Heart left ventricle (tissue), 16 donors: Measurements from ENCODE around the gene IL15. TPM values are rescaled to one million over a fixed set of nuclear protein-coding genes. Genes with fewer than 3 reads are reported as not detected.

Experiments
- ATAC-seq, 4 donors: fragments of 200-7000 bp; cut with Tn5 transposase; one replicate each; pipeline ENCODE4 v1.9.1; 2020 to 2022; ENCODE audit warnings: moderate library complexity in 4 of 4, mild to moderate bottlenecking in 3 of 4, moderate number of reproducible peaks in 1 of 4
- DNase-seq, 5 donors: peaks; one replicate each; pipeline ENCODE4 v3.0.0-alpha.2; 2020
- H3K27ac ChIP-seq, 12 donors: fragments of 200-600 bp; sonication (generic) in 4 of 12; one replicate each; pipeline versions ENCODE4 v1.5.0 to v1.8.0; 2016 to 2022; ENCODE audit warnings: mild to moderate bottlenecking in 2 of 12
- H3K27me3 ChIP-seq, 9 donors: fragments of 200-600 bp; sonication (generic) in 2 of 9; one replicate each; pipeline versions ENCODE4 v1.5.1 to v1.8.0; 2016 to 2022; ENCODE audit warnings: mild to moderate bottlenecking in 3 of 9
- H3K36me3 ChIP-seq, 9 donors: fragments of 200-600 bp; sonication (generic) in 2 of 9; one replicate each; pipeline versions ENCODE4 v1.5.0 to v1.8.0; 2018 to 2022; ENCODE audit warnings: mild to moderate bottlenecking in 2 of 9
- H3K4me1 ChIP-seq, 12 donors: fragments of 200-600 bp; sonication (generic) in 4 of 12; one replicate each; pipeline versions ENCODE4 v1.5.0 to v1.8.0; 2016 to 2022; ENCODE audit warnings: mild to moderate bottlenecking in 3 of 12
- H3K4me3 ChIP-seq, 12 donors: fragments of 200-600 bp; sonication (generic) in 4 of 12; one replicate each; pipeline versions ENCODE4 v1.5.0 to v1.8.0; 2017 to 2022; ENCODE audit warnings: mild to moderate bottlenecking in 9 of 12, moderate library complexity in 4 of 12
- H3K9me3 ChIP-seq, 12 donors: fragments of 200-600 bp; sonication (generic) in 4 of 12; one replicate each; pipeline versions ENCODE4 v1.5.0 to v1.8.0; 2016 to 2022; ENCODE audit warnings: mild to moderate bottlenecking in 1 of 12
- CTCF ChIP-seq, 12 donors: fragments of 200-600 bp; sonication (generic) in 4 of 12; IDR thresholded peaks; one replicate each; pipeline versions ENCODE4 v1.5.0 to v1.8.0; 2018 to 2022; ENCODE audit warnings: antibody characterized with exemption in 12 of 12, mild to moderate bottlenecking in 5 of 12
- POLR2A ChIP-seq, 2 donors: fragments of 450-650 bp; IDR thresholded peaks; one replicate each; pipeline ENCODE4 v1.6.1; 2017; ENCODE audit warnings: antibody characterized with exemption in 2 of 2, mild to moderate bottlenecking in 2 of 2, moderate library complexity in 2 of 2
- WGBS, 4 donors: extraction: QIAGEN DNeasy Blood & Tissue Kit in 2 of 4; methylation state at CpG; one replicate each; pipeline versions ENCODE4 v1.1.5 to v1.1.7; 2013 to 2018; 5-methylcytosine and 5-hydroxymethylcytosine counted together
- intact Hi-C, 10 donors: fragments of 100-400 bp; cut with DNase I; formaldehyde crosslinking; loops; one replicate each; pipeline versions ENCODE4 v1.11.1 to v1.14.2; 2022
- polyA plus RNA-seq, 2 donors: library from polyadenylated mRNA; stranded (reverse); fragments of 200-250 nt; gene quantifications; one replicate each; pipeline ENCODE4 v1.2.3, GENCODE V29; 2013
- total RNA-seq, 9 donors: library from RNA; depleted of rRNA in 2 of 9; stranded (reverse); fragments of >200 nt in 2 of 9; fragmentation: NEBNext Ultra II Directional in 3 of 9; extraction: Animal tissue kit (Norgen Biotek cat#: 25700) in 3 of 9; gene quantifications; one replicate each; pipeline versions ENCODE4 v1.1.0 to v1.2.4, GENCODE V29; 2016 to 2023
- donor health status: ischemic (EF 13 %, LVEDD 7.1; RV severe dilation, severe dysfunction).
- donor health status: healthy with polysubstance abuse.
- donor health status: DM: no; HTN: yes; CAD: no.
- donor health status: DM: no; HTN: no; CAD: no.
- donor health status: ischemic (EF 25% LVEDD 6.9; RV normal size, moderate dysfunction).
- donor health status: ischemic (EF 25% LVEDD 5.7; RV mildly dilated, moderate dysfunction).
- donor health status: healthy.
- donor health status: DM: yes; HTN: yes; CAD: no.
- donor health status: ischemic (EF 35%, LVEDD 5.7; RV mildly dilated, moderate dysfunction).
- donor health status: nonischemic (EF 11% LVEDD 7.7; RV severe dilation, severe dysfunction).
- donor health status: DM: yes; HTN: yes; CAD: no.
- donor health status: PGD.
- donor health status: ischemic (EF 29% LVEDD 5.4; RV normal size, mild dysfunction).
- donor health status: nonischemic (EF 23%, LVEDD 6.1; RV moderate dilation, normal function).

IL15 gene
- total and polyA plus RNA-seq, 11 donors = 1.1 to 15.1 (median 2.5) TPM

- intact Hi-C loops = no loop called here
- no peak for TF ChIP-seq POLR2A (IDR thresholded peaks at IDR 0.05)
- TF ChIP-seq CTCF (IDR thresholded peaks at IDR 0.05) = no peak
- ATAC-seq (no peak), DNase-seq (no peak)
- Histone ChIP-seq H3K4me3 (no peak overlapping the region), H3K27me3 (no peaks in the 10 kb centered on the region), H3K36me3 (no peaks in the 10 kb centered on the region), H3K4me1 (peaks cover 0 to 5% (median 0%) of the 10 kb centered on the region in 12 donors), H3K9me3 (peaks cover 0 to 22% (median 10%) of the 10 kb centered on the region in 12 donors), H3K27ac (no peak overlapping the region)
- WGBS, 4 donors = 92 to 95% (median 94%) methylated on average over 2 of the region's 2 CpGs
Observed at GRCh38 chr4:141705048-141705746, 68.8 kb downstream of the IL15 start.

- WGBS, 4 donors = 86 to 94% (median 90%) methylated on average over 1 of the region's 1 CpG
- Histone ChIP-seq H3K27ac (no peak overlapping the region), H3K36me3 (no peaks in the 10 kb centered on the region), H3K9me3 (peaks cover 0 to 22% (median 10%) of the 10 kb centered on the region in 12 donors), H3K27me3 (no peaks in the 10 kb centered on the region), H3K4me3 (no peak overlapping the region), H3K4me1 (peaks cover 0 to 5% (median 0%) of the 10 kb centered on the region in 12 donors)
- intact Hi-C loops = no loop called here
- no peak for DNase-seq
- ATAC-seq = no peak
- TF ChIP-seq POLR2A (IDR thresholded peaks at IDR 0.05) (no peak), CTCF (IDR thresholded peaks at IDR 0.05) (no peak)
Observed at GRCh38 chr4:141705747-141706377, 69.5 kb downstream of the IL15 start.

- no peak for ATAC-seq
- peaks cover 0 to 22% (median 10%) of the 10 kb centered on the region in 12 donors for H3K9me3 ChIP-seq
- H3K27ac ChIP-seq = no peak overlapping the region
- 83 to 94% (median 85%) methylated on average over 3 of the region's 3 CpGs for WGBS, 4 donors
- no peak for DNase-seq
- no peaks in the 10 kb centered on the region for H3K27me3 ChIP-seq
- intact Hi-C loops = no loop called here
- TF ChIP-seq POLR2A (IDR thresholded peaks at IDR 0.05) (no peak), CTCF (IDR thresholded peaks at IDR 0.05) (no peak)
- no peak overlapping the region for H3K4me3 ChIP-seq
- peaks cover 0 to 5% (median 0%) of the 10 kb centered on the region in 12 donors for H3K4me1 ChIP-seq
- H3K36me3 ChIP-seq = no peaks in the 10 kb centered on the region
Observed at GRCh38 chr4:141706445-141706844, 70.1 kb downstream of the IL15 start.

- no peaks in the 10 kb centered on the region for H3K36me3 ChIP-seq
- ATAC-seq (no peak), DNase-seq (no peak)
- no peak overlapping the region for H3K27ac ChIP-seq
- H3K27me3 ChIP-seq = no peaks in the 10 kb centered on the region
- no peak overlapping the region for H3K4me3 ChIP-seq
- 62 to 73% (median 66%) methylated on average over 1 of the region's 1 CpG for WGBS, 4 donors
- peaks cover 0 to 5% (median 0%) of the 10 kb centered on the region in 12 donors for H3K4me1 ChIP-seq
- peaks cover 0 to 15% (median 7%) of the 10 kb centered on the region in 12 donors for H3K9me3 ChIP-seq
- intact Hi-C loops = loop anchor here (2.0 to 10.0 kb wide), 5 partner anchors 364 to 556 kb away; no protein-coding TSS in a partner anchor
- peak; percentile 44 to 78 (median 62) for TF ChIP-seq CTCF (IDR thresholded peaks at IDR 0.05)
- TF ChIP-seq POLR2A (IDR thresholded peaks at IDR 0.05) = no peak
Observed at GRCh38 chr4:141711211-141711610, 74.8 kb downstream of the IL15 start.
